Measurements from ENCODE around the gene KRR1.
"Not testable (repeated sequence)": the region's sequence is repeated elsewhere in the genome, so short reads cannot be mapped to it uniquely, and the experiment has no call there.

Gene KRR1

GRCh38 chr12:75522124-75522523, 10.7 kb upstream of the KRR1 start:
- DNase-seq = not testable (repeated sequence)

DNA sequence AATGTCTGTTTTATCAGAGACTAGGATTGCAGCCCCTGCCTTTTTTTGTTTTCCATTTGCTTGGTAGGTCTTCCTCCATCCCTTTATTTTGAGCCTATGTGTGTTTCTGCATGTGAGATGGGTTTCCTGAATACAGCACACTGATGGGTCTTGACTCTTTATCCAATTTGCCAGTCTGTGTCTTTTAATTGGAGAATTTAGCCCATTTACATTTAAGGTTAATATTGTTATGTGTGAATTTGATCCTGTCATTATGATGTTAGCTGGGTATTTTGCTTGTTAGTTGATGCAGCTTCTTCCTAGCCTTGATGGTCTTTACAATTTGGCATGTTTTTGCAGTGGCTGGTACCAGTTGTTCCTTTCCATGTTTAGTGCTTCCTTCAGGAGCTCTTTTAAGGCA, 9.8 kb upstream of the KRR1 start:
- not testable (repeated sequence) for DNase-seq

DNA sequence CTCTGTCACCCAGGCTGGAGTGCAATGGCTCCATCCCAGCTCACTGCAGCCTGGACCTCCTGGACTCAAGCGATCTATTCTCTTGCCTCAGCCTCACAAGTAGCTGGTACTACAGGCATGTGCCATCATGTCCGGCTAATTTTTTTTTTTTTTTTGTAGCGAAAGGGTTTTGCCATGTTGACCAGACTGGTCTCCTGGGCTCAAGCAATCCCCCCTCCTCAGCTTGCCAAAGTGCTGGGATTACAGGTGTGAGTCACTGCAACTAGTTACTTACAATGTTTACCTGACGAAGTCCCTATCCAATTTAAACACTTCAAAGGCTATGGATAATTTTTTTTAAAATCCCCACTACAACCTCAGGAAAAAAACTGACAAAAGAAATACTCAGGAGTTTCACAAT, 1.8 kb downstream of the KRR1 start:
- no peak for DNase-seq

- DNase-seq = no peak
Measured at GRCh38 chr12:75508159-75508558, 3.2 kb downstream of the KRR1 start.

- DNase-seq = no peak
Measured at GRCh38 chr12:75507086-75507485, 4.3 kb downstream of the KRR1 start.

DNA sequence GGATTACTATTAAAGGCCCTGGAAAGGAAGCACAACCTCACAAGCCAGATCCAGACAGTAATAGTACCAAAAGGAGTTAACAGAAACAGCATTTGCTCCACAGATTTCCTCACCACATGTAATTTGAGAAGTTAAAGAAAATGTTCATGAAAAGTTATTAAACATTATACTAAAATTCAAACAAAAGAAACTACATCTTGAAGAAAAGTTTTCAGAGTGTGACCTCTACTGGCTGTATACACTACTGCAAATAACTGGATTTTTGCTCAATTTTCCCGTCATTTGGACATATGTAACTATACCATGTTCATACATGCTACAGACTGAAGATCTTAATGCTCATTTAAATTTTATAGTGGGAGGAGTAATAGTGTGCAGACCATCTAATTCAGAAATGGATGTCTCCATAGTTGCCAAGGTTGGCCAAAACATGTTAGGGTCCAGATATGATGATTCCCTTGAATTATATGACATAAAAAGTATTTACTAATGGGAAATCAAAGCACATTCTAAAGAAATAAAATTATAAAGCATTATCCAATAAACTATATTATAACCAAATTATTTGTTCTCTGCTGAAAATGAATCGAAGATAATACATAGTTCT, 5.6 kb downstream of the KRR1 start:
- DNase-seq = no peak

DNA sequence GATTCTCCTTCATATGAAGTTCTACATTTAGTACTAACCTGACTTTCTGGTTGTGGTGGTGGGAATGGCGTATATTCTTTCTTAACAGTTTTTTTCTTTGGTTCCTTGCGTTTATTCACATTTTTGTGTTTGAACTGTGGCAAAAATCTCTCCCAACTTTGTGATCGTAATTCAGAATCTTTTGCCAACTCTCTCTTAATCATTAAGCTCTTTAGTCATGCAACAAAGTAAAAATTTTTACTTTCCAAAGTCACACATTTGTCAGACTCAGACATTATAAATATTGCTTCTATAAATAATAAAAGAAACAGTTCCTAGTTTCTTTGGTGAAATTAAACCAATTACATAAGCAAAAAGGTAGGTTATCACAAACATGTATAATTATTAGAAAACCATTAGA, 7.5 kb downstream of the KRR1 start:
- no peak for DNase-seq

DNA sequence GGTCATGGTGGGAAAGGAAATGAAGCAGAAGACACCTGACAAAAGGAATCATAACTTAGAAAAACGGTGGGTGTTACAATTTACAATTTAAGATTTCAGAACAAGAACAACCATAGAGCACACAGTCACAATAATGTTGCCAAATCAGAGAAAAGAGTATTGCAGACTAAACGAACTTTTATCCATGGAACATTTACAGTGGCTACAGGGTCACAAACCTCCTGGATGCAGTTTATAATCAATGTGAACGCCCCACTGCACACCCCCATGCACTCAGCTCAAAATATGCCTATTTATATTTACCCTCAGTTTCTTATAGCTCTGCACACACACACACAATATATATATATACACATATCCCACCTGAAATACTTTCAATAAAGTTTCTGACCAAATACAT, 8.0 kb downstream of the KRR1 start:
- DNase-seq = no peak

DNA sequence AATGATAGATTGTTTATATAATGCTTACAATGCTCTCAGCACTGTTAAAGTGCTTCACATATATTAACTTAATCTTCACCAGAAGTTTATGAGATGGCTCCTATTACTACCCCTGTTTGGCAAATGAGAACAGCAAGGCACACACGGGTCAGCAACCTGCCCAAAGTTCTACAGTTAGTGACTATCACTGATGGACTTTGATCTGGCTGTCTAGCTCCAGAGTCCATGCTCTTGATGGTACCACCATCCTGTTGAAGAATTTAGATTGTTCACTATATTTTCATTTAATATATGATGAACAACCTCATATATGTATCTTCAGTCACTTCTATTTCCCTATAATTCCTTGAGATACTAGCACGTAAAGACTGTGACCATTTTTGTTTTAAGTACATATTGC, 20.2 kb downstream of the KRR1 start:
- no peak for DNase-seq

DNA sequence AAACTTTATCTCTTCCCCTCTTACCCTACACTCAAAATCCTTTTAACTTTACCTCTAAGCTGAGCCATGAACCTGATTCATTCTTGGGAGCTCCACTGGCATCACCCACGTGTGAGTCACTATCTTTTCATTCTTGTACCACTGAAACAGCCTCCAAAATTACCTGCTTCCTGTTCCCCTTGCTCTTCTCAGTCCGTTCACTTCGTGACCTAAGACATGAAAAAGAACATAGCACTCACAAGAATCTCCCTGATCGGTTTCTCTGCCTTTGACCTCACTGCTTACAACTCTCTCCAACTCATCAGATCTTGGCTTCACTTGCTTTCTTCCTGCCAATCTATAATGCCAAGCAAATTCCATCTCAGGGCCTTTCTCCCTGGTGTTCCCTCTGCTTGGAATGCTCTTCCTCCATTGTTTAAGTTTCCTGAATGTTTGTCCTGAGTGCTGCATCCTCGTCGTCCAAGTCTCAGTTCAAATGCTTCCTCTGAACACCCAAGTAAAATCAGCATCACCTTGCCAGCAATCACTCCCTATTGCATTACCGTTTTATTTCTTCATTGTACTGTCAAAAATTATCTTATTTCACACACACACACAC, 21.7 kb downstream of the KRR1 start:
- DNase-seq = no peak

DNA sequence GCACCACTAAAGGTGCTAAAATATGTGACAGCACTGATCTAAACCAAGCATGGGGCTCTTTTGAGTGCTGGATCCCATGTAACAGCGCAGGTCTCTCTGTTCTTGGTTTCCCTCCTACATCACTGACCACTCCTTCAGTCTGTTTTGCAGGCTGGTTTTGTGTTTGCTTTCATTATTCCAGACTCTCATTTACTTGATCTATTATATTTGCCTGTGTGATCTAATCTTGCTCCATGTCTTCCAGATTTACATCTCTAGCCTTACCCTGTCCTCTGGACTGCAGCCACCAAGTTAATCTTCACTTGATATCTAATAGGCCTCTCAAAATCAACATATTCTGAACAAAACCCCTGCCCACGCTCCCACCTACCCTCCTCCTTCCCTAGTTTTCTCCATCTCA, 22.2 kb downstream of the KRR1 start:
- no peak for DNase-seq

- DNase-seq = no peak
Measured at GRCh38 chr12:75488553-75488952, 22.9 kb downstream of the KRR1 start.

DNA sequence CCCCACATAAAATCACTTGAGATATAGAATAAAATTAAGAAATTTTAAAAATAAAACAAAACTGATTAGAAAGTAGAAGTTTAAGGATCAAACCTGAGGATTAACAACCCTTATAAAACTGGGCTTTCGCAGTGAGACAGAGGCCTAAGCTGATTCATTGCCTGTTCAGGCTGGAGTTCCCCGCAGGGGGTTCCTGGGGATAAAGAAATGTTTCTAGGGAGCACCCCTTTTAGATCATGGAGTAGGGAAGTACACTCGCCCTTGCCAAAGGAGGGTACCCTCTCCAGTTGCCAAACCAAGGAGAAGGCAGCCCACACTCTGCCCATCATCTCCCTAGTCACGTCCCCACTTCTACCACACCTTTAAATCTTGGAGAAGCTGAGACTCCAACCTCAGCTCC, 24.1 kb downstream of the KRR1 start:
- DNase-seq = no peak

DNA sequence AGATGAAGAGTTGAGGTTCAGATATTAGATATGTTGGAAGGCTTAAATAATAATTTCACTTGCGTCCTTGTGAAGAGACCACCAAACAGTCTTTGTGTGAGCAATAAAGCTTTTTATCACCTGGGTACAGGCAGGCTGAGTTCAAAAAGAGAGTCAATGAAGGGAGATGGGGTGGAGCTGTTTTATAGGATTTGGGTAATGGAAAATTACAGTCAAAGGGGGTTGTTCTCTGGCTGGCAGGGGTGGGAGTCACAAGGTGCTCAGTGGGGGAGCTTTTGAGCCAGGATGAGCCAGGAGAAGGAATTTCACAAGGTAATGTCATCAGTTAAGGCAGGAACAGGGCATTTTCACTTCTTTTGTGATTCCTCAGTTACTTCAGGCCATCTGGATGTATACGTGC, 27.0 kb downstream of the KRR1 start:
- DNase-seq = not testable (repeated sequence)

GRCh38 chr12:75483431-75483830, 28.0 kb downstream of the KRR1 start:
- no peak for DNase-seq

DNA sequence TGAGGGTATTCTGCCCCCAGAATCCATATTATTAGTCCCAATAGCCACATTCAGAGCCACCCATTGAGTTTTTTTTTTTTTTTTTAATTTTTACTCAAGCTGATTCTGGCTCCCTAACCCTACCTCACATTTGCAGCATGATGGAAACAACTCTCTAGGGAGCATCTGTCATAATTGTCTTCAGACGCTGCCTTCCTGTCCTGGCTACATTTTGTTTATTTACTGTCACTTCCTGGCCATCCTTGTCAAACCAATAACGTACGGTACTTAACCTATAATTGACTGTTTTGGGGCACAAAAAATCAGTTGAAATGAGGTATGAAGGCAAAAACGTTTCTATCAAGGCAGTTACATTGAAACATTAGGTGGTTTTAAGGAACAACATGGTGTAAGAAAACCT, 28.8 kb downstream of the KRR1 start:
- no peak for DNase-seq

DNA sequence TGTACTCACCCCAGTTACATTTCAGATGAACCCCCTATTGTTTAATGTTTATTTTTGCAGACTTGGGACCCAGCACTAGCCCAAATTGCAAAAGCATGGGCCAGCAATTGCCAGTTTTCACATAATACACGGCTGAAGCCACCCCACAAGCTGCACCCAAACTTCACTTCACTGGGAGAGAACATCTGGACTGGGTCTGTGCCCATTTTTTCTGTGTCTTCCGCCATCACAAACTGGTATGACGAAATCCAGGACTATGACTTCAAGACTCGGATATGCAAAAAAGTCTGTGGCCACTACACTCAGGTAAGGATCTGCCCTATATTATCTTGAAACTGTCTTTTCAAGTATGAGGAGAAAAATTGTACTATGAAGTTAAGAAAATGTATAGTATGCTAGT, 29.6 kb downstream of the KRR1 start:
- DNase-seq = no peak

DNA sequence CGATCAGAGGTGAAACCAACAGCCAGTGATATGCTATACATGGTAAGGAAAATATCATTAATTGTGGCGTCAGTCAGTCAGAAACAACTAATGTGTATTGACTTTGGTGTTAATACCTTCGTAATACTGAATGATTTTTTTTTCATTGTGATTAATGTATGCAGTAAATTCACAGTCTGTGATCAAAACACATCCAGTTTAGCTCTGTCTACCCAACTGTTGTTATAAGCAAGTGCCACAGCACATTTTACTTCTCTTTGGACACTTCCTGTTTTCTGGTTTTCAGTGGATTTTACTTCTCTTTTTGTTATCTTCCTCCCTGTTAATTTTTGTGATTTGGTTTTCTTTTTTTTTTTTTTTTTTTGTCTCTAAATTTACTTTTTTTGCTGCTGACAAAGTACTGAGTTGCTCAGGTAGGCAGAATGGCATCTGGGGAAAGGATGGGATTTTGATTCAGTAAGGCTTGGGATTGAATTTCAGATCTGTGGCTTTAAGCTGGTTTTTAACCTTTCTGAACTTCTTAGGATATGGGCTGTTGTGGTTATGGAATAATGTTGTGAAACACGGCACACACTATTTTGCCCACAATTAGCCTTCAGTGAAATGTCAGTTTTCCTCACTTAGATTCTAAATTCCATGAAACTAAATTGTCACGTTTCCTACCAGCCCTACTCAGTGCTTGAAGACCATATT, 30.2 kb downstream of the KRR1 start:
- DNase-seq = no peak

DNA sequence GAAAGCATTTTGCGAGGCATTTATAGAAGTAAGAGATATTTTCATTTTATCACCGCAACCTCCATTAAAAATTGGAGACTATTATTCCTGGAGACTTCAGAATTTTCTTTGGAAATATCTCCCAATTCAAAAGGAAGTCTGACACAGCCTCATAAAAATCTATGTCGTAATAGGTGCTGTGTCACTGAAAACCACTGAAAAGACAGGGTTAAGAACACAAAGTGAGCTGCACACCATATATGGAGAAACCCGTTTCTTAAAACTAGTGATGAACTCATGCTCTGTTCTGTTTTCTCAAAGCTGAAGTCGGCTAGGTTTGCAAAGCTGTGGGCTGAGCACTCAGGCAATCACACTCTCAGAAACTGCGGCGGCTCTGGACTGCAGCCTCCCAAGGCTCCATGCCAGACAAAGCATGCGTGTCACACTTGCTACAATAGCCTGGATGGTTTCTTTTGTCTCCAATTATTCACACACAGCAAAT, 30.9 kb downstream of the KRR1 start, which contains the start of gene GLIPR1:
Gene GLIPR1 (plus strand): TSS at position 287 of the 481 bp plus-strand sequence. CDS start 126 bp downstream, at position 413.
- no peak for DNase-seq

DNA sequence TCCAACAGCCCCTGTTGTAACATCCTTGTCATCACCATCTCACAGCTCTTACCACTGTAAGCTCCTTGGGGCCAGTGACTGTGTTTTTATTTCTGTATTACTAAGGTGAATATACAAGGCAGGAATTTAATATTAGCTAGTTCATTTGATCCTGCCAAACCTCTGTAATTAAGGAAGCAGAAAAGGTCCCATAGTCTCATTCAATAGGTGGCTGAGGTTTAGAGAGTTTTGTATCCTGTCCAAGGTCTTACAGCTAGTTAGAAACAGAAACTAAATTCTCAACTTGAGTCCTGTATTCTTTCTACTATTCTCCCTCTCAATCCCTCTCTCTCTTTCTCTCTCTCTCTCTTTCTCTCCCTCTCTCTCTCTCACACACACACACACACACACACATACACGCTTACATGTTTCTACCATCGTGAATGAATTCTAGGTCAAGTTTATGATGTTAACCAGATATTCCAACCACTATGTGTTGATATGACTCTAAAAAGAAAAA, 31.4 kb downstream of the KRR1 start:
- no peak for DNase-seq

DNA sequence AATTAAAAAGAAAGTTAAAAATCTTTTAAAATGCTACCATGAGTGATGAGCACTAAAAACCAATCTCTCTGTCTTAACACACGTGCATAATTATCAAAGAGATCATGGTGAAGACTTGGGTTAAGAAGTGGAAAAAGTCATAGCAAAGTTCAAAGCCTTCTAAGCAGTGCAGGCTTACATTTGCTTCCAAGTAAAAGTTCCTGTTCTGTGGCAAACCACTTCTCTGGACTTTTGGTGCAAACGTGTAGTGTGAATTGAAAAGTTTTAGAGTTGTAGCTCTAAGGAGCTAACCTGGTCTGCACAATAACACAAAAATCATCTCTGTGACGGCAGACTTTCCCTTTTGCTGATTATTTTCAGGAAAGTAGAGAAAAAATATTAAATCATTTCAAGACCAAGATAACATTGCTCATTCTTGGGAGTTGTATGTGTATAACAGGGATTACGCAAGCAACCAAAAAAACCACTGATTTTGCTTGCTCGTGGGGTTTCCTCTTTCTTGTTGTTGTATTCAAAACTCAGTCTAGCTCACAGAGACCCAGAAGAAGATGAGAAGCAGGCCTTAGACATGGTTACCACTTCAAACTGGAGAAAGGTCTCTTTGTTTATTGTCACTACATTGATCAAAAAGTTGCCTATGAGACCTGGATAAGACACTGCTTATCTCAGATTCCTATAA, 33.2 kb downstream of the KRR1 start:
- DNase-seq = no peak

DNA sequence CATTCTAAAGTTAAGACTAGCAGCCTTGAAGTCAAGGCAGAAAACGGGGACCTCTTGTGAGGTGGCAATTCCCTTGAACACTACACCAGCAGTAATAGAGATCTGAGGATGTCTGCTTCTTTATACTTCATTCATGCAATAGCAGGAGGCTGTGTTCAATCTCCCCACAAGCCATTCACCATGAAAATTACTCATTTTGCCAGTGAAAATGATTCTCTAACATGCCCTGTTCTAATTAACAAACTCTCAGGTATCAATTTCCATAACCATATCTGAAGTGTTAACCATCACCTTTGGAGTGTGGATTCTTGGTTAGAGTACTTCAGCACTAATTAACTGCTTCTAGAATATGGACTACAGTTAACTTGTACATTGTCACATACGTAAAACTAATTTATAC, 34.3 kb downstream of the KRR1 start:
- no peak for DNase-seq

GRCh38 chr12:75476071-75476470, 35.3 kb downstream of the KRR1 start:
- no peak for DNase-seq

DNA sequence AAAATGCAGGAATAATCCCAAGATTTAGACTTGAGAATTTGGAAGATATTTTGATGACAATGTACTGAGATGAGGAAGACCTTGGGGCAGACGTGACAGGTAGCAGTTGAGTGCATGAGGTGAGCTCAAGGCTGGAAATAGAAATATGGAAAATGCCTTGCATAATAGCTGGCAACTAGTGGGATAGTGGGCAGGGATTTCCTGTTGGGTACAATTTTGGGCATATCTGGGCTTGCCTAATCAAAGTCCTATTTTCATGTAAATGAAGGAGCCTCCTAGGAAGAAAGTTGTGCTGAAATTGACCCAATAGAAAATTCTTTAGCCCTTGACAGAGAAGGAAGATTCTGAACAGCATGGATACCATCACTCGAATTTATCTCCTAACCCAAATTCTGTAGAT, 37.3 kb downstream of the KRR1 start:
- no peak for DNase-seq
